ENCODE measurements around the gene C6orf141. TPM values are rescaled to one million over a fixed set of nuclear protein-coding genes. Genes with fewer than 3 reads are reported as not detected.

C6orf141 gene
- total and polyA plus RNA-seq, 2 donors (not counting 1 experiment from before 2014, with no cell fraction given), result not detected

DNA sequence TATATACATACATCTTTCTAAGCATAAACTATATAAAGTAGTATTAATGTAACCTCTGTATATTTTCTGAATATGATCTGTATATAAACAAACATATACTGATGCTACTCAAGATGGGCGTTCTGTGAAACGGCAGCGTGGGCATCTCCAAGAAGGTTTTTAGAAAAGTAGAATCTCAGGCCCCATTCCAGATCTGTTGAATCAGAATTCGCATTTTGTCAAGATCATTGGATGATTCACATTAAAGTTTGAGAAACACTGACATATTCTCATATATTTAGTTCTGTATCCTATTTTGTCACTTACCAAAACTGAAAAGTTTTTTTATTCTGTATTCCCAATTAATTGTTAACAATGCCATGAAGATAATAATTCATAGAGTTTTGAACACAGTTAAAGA lies 5.5 kb downstream of the C6orf141 start:
- Histone ChIP-seq H3K27ac (ENCODE audit: low read length in 2 of 2) (no peak overlapping the region), H3K36me3 (replicated peaks in 1 of 2; ENCODE audit: control extremely low read depth in 1 of 2, control insufficient read depth in 1 of 2, extremely low read depth in 1 of 2, insufficient read depth in 2 of 2, low read length in 1 of 2) (no peaks in the 10 kb centered on the region), H3K4me3 (ENCODE audit: control extremely low read depth in 1 of 5, extremely low read depth in 1 of 5, insufficient read depth in 1 of 5, low read depth in 2 of 5, low read length in 4 of 5) (no peak overlapping the region), H3K79me2 (ENCODE audit: control insufficient read depth, insufficient read depth, low read length) (no peaks in the 10 kb centered on the region), H2AFZ (ENCODE audit: insufficient read depth, low read depth, low read length, poor library complexity, severe bottlenecking) (no peak overlapping the region), H4K20me1 (ENCODE audit: control insufficient read depth, insufficient read depth, low read length, poor library complexity, severe bottlenecking) (no peaks in the 10 kb centered on the region), H3K27me3 (replicated peaks in 1 of 4; ENCODE audit: control extremely low read depth in 1 of 4, control insufficient read depth in 3 of 4, insufficient read depth in 4 of 4, low read length in 3 of 4) (peaks cover 0 to 10% (median 4%) of the 10 kb centered on the region in 4 experiments), H3K4me1 (ENCODE audit: control insufficient read depth in 2 of 2, insufficient read depth in 2 of 2, low read length in 2 of 2) (peaks cover 4 to 9% of the 10 kb centered on the region in 2 donors), H3K9me3 (ENCODE audit: control extremely low read depth in 1 of 3, control insufficient read depth in 2 of 3, insufficient read depth in 1 of 3, low read length in 2 of 3) (no peaks in the 10 kb centered on the region), H3K4me2 (replicated peaks; ENCODE audit: low read depth, low read length, poor library complexity, severe bottlenecking) (no peak overlapping the region), H3K9ac (ENCODE audit: low read length) (no peak overlapping the region)
- H3K27me3 Mint-ChIP-seq, result peaks cover 11% of the 10 kb centered on the region
- intact Hi-C loops (cut with micrococcal nuclease), result no loop called here
- no peaks in the 10 kb centered on the region for H3K9me3 Mint-ChIP-seq (ENCODE audit: insufficient read depth)
- TF ChIP-seq, protein P1, sequence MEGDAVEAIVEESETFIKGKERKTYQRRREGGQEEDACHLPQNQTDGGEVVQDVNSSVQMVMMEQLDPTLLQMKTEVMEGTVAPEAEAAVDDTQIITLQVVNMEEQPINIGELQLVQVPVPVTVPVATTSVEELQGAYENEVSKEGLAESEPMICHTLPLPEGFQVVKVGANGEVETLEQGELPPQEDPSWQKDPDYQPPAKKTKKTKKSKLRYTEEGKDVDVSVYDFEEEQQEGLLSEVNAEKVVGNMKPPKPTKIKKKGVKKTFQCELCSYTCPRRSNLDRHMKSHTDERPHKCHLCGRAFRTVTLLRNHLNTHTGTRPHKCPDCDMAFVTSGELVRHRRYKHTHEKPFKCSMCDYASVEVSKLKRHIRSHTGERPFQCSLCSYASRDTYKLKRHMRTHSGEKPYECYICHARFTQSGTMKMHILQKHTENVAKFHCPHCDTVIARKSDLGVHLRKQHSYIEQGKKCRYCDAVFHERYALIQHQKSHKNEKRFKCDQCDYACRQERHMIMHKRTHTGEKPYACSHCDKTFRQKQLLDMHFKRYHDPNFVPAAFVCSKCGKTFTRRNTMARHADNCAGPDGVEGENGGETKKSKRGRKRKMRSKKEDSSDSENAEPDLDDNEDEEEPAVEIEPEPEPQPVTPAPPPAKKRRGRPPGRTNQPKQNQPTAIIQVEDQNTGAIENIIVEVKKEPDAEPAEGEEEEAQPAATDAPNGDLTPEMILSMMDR (IDR thresholded peaks at IDR 0.05), result no peak
- TF ChIP-seq EZH2 (IDR thresholded peaks at IDR 0.05; ENCODE audit: borderline replicate concordance, insufficient read depth, low read depth, low read length, poor library complexity, severe bottlenecking), result no peak
- no peak overlapping the region for H3K4me3 Mint-ChIP-seq
- CTCF ChIA-PET, result no interaction called here
- WGBS (ENCODE audit: insufficient coverage), result 100% methylated on average over 3 of the region's 4 CpGs
- ATAC-seq (ENCODE audit: low read depth) (no peak), DNase-seq (no peak)
- H3K4me1 Mint-ChIP-seq, result peaks cover 11% of the 10 kb centered on the region
- no peak overlapping the region for H3K27ac Mint-ChIP-seq
- POLR2A ChIA-PET, result no interaction called here

DNA sequence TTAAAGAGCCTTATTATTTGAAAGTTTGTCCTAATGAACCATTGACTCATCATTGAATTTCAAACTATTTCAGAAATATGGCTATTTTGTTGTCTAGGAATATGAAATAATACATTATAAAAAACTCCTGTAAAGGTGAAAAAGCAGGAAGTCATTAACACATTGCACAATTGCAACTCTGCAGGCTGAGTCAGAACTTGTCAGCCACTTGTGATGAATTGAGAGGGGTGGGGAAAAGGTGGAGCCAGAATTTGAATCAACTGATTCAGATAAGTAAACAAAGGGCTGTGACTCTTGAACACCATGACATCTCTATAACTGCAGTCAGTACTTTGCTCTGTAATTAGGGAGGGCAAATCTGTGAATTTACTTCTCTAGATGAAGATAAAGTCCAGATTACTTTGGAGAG lies 6.0 kb downstream of the C6orf141 start:
- Histone ChIP-seq H3K36me3 (replicated peaks in 1 of 2; ENCODE audit: control extremely low read depth in 1 of 2, control insufficient read depth in 1 of 2, extremely low read depth in 1 of 2, insufficient read depth in 2 of 2, low read length in 1 of 2) (no peaks in the 10 kb centered on the region), H3K27me3 (replicated peaks in 1 of 4; ENCODE audit: control extremely low read depth in 1 of 4, control insufficient read depth in 3 of 4, insufficient read depth in 4 of 4, low read length in 3 of 4) (peaks cover 0 to 7% (median 2%) of the 10 kb centered on the region in 4 experiments), H3K4me1 (ENCODE audit: control insufficient read depth in 2 of 2, insufficient read depth in 2 of 2, low read length in 2 of 2) (peaks cover 0 to 4% of the 10 kb centered on the region in 2 donors), H2AFZ (ENCODE audit: insufficient read depth, low read depth, low read length, poor library complexity, severe bottlenecking) (no peak overlapping the region), H3K9me3 (ENCODE audit: control extremely low read depth in 1 of 3, control insufficient read depth in 2 of 3, insufficient read depth in 1 of 3, low read length in 2 of 3) (no peaks in the 10 kb centered on the region), H4K20me1 (ENCODE audit: control insufficient read depth, insufficient read depth, low read length, poor library complexity, severe bottlenecking) (no peaks in the 10 kb centered on the region), H3K79me2 (ENCODE audit: control insufficient read depth, insufficient read depth, low read length) (no peaks in the 10 kb centered on the region), H3K27ac (ENCODE audit: low read length in 2 of 2) (no peak overlapping the region), H3K4me2 (replicated peaks; ENCODE audit: low read depth, low read length, poor library complexity, severe bottlenecking) (no peak overlapping the region), H3K4me3 (ENCODE audit: control extremely low read depth in 1 of 5, extremely low read depth in 1 of 5, insufficient read depth in 1 of 5, low read depth in 2 of 5, low read length in 4 of 5) (no peak overlapping the region), H3K9ac (ENCODE audit: low read length) (no peak overlapping the region)
- Mint-ChIP-seq H3K27ac (no peak overlapping the region), H3K4me3 (no peak overlapping the region), H3K27me3 (peaks cover 6% of the 10 kb centered on the region), H3K4me1 (peaks cover 7% of the 10 kb centered on the region), H3K9me3 (ENCODE audit: insufficient read depth) (no peaks in the 10 kb centered on the region)
- CTCF ChIA-PET, result no interaction called here
- intact Hi-C loops (cut with micrococcal nuclease), result no loop called here
- ATAC-seq (ENCODE audit: low read depth) (no peak), DNase-seq (no peak)
- POLR2A ChIA-PET, result no interaction called here
- TF ChIP-seq EZH2 (IDR thresholded peaks at IDR 0.05; ENCODE audit: borderline replicate concordance, insufficient read depth, low read depth, low read length, poor library complexity, severe bottlenecking), result no peak
- TF ChIP-seq, protein P1 (IDR thresholded peaks at IDR 0.05), result no peak
